ENCODE results near the gene YIPF1. TPM values are rescaled to one million over a fixed set of nuclear protein-coding genes. Genes with fewer than 3 reads are reported as not detected.
A peak's percentile ranks its signal among the peaks of the same experiment; 100 is the strongest.

The YIPF1 gene
- total and polyA plus RNA-seq, 2 experiments from 2014 or later = 14.4 to 29.7 TPM

GRCh38 chr1:53871221-53871620 is 18.4 kb downstream of the YIPF1 start:
- peaks cover 19% of the 10 kb centered on the region for H3K36me3 ChIP-seq
- no peak for TF ChIP-seq CTCF (IDR thresholded peaks at IDR 0.05; ENCODE audit: low read depth, low read length)

GRCh38 chr1:53869454-53870117 is 20.0 kb downstream of the YIPF1 start:
- Histone ChIP-seq H3K4me1 (ENCODE audit: low read depth) (no peaks in the 10 kb centered on the region), H3K9me3 (ENCODE audit: low read depth) (no peaks in the 10 kb centered on the region), H3K36me3 (peaks cover 19% of the 10 kb centered on the region), H3K27me3 (no peaks in the 10 kb centered on the region), H3K27ac (no peak overlapping the region), H3K4me3 (no peak overlapping the region)
- no peak for TF ChIP-seq CTCF (IDR thresholded peaks at IDR 0.05; ENCODE audit: low read depth, low read length)
- DNase-seq (ENCODE audit: low read depth in 1 of 2, low spot score in 1 of 2) = no peak

More at GRCh38 chr1:53871221-53871620, 18.4 kb downstream of the YIPF1 start:
- Histone ChIP-seq H3K27me3 (no peaks in the 10 kb centered on the region), H3K4me3 (no peak overlapping the region), H3K27ac (no peak overlapping the region), H3K4me1 (ENCODE audit: low read depth) (no peaks in the 10 kb centered on the region), H3K9me3 (ENCODE audit: low read depth) (no peaks in the 10 kb centered on the region)
- DNase-seq (ENCODE audit: low read depth in 1 of 2, low spot score in 1 of 2) = no peak

GRCh38 chr1:53868565-53868964 is 21.0 kb downstream of the YIPF1 start:
- Histone ChIP-seq H3K27me3 (no peaks in the 10 kb centered on the region), H3K4me3 (no peak overlapping the region), H3K4me1 (ENCODE audit: low read depth) (no peaks in the 10 kb centered on the region), H3K27ac (no peak overlapping the region), H3K9me3 (ENCODE audit: low read depth) (no peaks in the 10 kb centered on the region), H3K36me3 (peaks cover 19% of the 10 kb centered on the region)
- TF ChIP-seq CTCF (IDR thresholded peaks at IDR 0.05; ENCODE audit: low read depth, low read length) = no peak
- no peak for DNase-seq (ENCODE audit: low read depth in 1 of 2, low spot score in 1 of 2)

- no peak for DNase-seq (ENCODE audit: low read depth in 1 of 2, low spot score in 1 of 2)
- TF ChIP-seq CTCF (IDR thresholded peaks at IDR 0.05; ENCODE audit: low read depth, low read length) = no peak
- H3K9me3 ChIP-seq (ENCODE audit: low read depth) = no peaks in the 10 kb centered on the region
- peaks cover 11% of the 10 kb centered on the region for H3K36me3 ChIP-seq
- H3K27ac ChIP-seq = no peak overlapping the region
- no peaks in the 10 kb centered on the region for H3K4me1 ChIP-seq (ENCODE audit: low read depth)
- no peak overlapping the region for H3K4me3 ChIP-seq
- no peaks in the 10 kb centered on the region for H3K27me3 ChIP-seq
Measured at GRCh38 chr1:53862507-53862906, 27.1 kb downstream of the YIPF1 start.

GRCh38 chr1:53860967-53861411 is 28.6 kb downstream of the YIPF1 start:
- no peaks in the 10 kb centered on the region for H3K27me3 ChIP-seq
- peak; percentile 72 to 77 for DNase-seq (ENCODE audit: low read depth in 1 of 2, low spot score in 1 of 2)
- peak; percentile 85 for TF ChIP-seq CTCF (IDR thresholded peaks at IDR 0.05; ENCODE audit: low read depth, low read length)
- no peak overlapping the region for H3K27ac ChIP-seq
- H3K4me1 ChIP-seq (ENCODE audit: low read depth) = no peaks in the 10 kb centered on the region
- no peaks in the 10 kb centered on the region for H3K9me3 ChIP-seq (ENCODE audit: low read depth)
- H3K4me3 ChIP-seq = no peak overlapping the region
- H3K36me3 ChIP-seq = peaks cover 16% of the 10 kb centered on the region
